ENCODE measurements around the gene FAM114A1. TPM values are rescaled to one million over a fixed set of nuclear protein-coding genes. Genes with fewer than 3 reads are reported as not detected.

Gene FAM114A1
- total RNA-seq, 3 donors from 2014 or later, result 59.1 to 94.7 (median 62.5) TPM

DNA sequence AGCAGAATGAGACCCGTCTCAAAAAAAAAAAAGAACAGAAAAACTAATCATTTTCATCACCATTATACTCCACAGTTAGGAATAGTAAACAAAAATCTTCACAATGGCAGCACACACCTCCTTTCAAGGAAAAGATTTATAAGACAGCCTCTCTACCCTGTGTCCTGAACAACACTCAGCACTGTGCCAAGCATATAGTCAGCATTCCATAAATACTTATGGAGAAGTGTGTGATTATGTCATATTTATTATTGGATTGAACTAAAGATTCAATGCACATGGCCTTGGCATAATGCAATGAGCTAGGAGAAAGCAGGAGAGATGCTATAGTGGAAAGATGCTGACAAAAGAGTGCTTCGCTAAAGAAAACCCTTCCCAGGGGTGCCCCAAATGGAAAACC lies 52.6 kb downstream of the FAM114A1 start:
- no peak for ATAC-seq
- Histone ChIP-seq H3K4me3 (no peak overlapping the region), H3K4me1 (ENCODE audit: low read depth) (no peaks in the 10 kb centered on the region), H3K36me3 (ENCODE audit: low read depth) (no peaks in the 10 kb centered on the region), H3K9me3 (no peaks in the 10 kb centered on the region)
- no peak for TF ChIP-seq CTCF (IDR thresholded peaks at IDR 0.05)
- DNase-seq, result no peak
- intact Hi-C loops (cut with DNase I, micrococcal nuclease), result no loop called here

- Histone ChIP-seq H3K36me3 (ENCODE audit: low read depth) (no peaks in the 10 kb centered on the region), H3K4me1 (ENCODE audit: low read depth) (no peaks in the 10 kb centered on the region), H3K9me3 (no peaks in the 10 kb centered on the region), H3K4me3 (no peak overlapping the region)
- intact Hi-C loops (cut with DNase I, micrococcal nuclease), result no loop called here
- no peak for DNase-seq
- no peak for TF ChIP-seq CTCF (IDR thresholded peaks at IDR 0.05)
- ATAC-seq, result no peak
Measured at GRCh38 chr4:38920677-38921076, 53.1 kb downstream of the FAM114A1 start.

DNA sequence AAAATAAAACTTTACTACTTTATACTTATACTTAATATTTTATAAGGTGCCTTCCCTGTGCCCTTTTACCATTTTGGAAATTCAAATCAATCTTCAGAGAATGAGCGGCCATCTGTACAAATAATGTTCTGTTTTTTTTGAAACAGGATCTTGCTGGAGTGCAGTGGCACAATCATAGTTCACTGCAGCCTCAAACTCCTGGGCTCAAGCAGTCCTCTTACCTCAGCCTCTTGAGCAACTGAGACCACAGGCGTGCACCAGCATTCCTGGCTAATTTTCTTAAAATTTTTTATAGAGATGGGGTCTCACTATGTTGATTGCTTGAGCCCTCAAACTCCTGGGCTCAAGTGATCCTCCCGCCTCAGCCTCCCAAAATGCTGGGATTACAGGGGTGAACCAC lies 53.5 kb downstream of the FAM114A1 start:
- Histone ChIP-seq H3K9me3 (no peaks in the 10 kb centered on the region), H3K4me1 (ENCODE audit: low read depth) (no peaks in the 10 kb centered on the region), H3K36me3 (ENCODE audit: low read depth) (no peaks in the 10 kb centered on the region), H3K4me3 (no peak overlapping the region)
- TF ChIP-seq CTCF (IDR thresholded peaks at IDR 0.05), result no peak
- intact Hi-C loops (cut with DNase I, micrococcal nuclease), result no loop called here
- DNase-seq, result no peak
- no peak for ATAC-seq

DNA sequence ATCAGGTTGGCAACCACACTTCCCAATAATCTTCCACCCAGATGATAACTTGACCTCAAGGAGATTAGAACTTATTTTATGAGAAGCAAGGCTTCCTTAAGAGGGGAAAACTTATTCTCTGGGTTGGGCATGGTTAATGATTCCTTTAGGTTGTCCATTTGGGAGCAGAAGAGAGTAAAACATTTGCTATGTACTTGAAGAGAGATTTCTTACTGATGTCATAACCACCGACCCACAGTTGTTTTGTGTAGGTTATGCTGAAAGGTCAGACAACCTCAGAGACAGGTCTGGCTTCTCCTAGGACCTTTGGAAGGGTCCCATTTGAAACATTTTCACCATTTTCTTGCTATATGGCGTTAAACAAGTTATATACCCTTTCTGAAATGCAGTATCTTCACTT lies 56.1 kb downstream of the FAM114A1 start:
- intact Hi-C loops (cut with DNase I, micrococcal nuclease), result no loop called here
- Histone ChIP-seq H3K9me3 (no peaks in the 10 kb centered on the region), H3K4me1 (ENCODE audit: low read depth) (no peaks in the 10 kb centered on the region), H3K4me3 (no peak overlapping the region), H3K36me3 (ENCODE audit: low read depth) (no peaks in the 10 kb centered on the region)
- DNase-seq, result no peak
- TF ChIP-seq CTCF (IDR thresholded peaks at IDR 0.05), result no peak
- ATAC-seq, result no peak

- TF ChIP-seq CTCF (IDR thresholded peaks at IDR 0.05), result no peak
- Histone ChIP-seq H3K4me1 (ENCODE audit: low read depth) (no peaks in the 10 kb centered on the region), H3K4me3 (no peak overlapping the region), H3K9me3 (no peaks in the 10 kb centered on the region), H3K36me3 (ENCODE audit: low read depth) (no peaks in the 10 kb centered on the region)
- intact Hi-C loops (cut with DNase I, micrococcal nuclease), result no loop called here
- no peak for DNase-seq
- no peak for ATAC-seq
Measured at GRCh38 chr4:38924353-38924752, 56.7 kb downstream of the FAM114A1 start.
